Stimulated activated CD8-positive, alpha-beta memory T cell treated with anti-CD3 and anti-CD28 coated beads, Interleukin-2, amount 100 ng/mL, for 1 hour (primary cell): ENCODE measurements around the gene ASXL1.
"Not testable (repeated sequence)": the region's sequence is repeated elsewhere in the genome, so short reads cannot be mapped to it uniquely, and the experiment has no call there.

Experiments used
- DNase-seq, 2 donors: peaks; one replicate each; pipeline ENCODE4 v3.0.0-alpha.2; 2020; ENCODE audit warnings: low read depth in 2 of 2

ASXL1 gene

DNA sequence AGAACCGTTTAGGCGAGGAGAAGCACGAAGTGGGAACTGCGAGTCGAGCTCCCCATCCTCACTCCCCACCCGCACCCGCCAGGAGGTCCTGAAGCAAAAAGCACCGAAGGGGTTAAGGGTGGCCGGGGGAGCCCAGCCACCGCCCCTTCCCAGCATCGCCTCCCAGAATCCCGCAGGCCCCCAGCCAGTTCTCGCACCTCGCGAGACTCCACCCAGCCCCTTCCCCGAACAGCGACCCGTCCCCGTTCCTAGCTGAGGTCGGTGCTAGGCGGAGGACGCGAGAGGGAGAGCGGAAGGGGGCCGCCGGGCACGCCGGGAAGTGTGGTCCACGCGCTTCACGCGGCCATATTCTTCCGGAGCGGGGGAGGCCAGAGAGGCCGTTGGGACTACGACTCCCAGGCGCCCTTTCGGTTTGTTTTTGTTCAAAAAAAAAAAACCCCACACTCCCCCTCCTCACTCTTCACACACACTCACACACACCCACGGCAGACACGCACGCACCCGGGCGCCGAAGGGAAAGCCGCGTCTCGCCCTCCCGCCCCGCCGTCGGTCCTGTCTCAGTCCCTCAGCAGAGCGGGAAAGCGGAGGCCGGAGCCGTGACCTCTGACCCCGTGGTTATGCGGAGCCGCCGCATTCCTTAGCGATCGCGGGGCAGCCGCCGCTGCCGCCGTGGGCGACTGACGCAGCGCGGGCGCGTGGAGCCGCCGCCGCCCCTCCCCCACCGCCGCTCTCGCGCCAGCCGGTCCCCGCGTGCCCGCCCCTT is at the start of gene ASXL1:
Gene ASXL1 (plus strand): TSS at position 463 of the 763 bp plus-strand sequence. CDS start 445 bp downstream, outside the sequence.
- DNase-seq = peak; percentile 84 to 88

DNA sequence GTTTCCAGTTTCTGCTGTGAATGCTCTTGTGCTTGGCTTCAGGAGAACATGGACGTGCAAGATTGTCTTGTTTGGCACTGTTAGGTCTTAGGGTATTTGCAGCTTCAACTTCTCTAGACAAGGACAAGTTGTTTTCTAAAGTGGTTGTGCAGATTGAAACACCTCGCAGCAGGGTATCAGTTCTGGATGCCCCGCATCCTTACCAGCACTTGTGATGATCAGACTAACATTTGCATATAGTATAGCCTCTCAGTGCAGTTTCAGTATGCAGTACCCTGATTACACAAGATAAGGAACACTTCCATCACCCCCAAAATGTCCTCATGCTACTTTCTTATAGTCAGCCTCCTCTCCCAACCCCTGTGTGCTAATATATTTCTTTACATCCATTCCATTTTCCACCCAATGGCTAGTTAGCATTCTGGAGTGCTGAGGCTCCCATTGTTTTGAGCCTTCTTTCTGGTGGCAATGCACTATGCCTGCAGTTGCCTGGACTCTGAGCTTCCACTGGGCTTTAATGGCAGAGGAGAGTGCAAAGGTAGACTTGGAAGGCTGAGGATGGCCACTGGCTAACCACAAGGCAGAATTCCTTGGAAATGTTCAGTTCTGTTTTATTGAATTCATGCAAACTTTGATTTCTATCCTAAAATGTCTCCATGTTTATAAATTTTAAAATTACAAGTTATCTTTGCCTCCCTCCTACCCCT is 45.3 kb upstream of the ASXL1 start:
- DNase-seq = no peak

GRCh38 chr20:32314768-32315167 is 43.4 kb upstream of the ASXL1 start:
- no peak for DNase-seq

GRCh38 chr20:32315399-32315798 is 42.7 kb upstream of the ASXL1 start:
- DNase-seq = no peak

DNA sequence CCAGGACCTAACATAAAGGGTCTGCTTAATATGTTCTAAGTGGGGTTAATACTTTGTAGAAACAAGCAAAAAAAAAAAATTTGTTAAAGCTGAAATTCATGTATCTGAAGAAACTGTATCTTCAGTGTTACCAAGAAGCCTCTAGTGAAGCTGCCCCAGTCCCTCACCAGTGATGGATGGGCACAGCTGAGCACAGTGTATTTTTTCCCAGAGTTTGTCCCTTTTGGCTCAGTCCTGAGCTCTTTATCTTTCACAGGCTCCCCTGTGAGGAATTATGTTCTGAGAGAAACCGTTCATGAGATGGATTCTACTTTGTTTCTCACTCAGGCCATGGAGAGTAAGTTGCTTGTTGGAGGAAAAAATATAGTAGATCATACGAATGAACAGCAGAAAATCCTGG is 42.2 kb upstream of the ASXL1 start:
- DNase-seq = no peak

DNA sequence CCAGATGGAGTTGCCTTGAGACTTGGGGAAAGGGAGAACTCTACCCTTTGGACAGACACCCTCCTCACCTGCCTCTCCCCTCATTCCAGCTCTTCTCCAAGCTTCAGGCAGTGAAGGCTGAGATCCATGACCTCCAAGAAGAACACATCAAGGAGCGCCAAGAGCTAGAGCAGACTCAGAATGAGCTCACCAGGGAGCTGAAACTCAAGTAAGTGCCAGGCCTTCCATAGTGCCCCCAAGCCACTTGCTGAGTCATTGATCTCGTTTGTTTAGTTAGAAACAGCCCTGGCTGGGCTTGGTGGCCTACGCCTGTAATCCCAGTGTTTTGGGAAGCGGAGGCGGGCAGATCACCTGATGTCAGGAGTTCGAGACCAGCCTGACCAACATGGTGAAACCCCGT is 41.5 kb upstream of the ASXL1 start:
- DNase-seq = no peak

GRCh38 chr20:32319100-32319499 is 39.0 kb upstream of the ASXL1 start:
- DNase-seq = no peak

DNA sequence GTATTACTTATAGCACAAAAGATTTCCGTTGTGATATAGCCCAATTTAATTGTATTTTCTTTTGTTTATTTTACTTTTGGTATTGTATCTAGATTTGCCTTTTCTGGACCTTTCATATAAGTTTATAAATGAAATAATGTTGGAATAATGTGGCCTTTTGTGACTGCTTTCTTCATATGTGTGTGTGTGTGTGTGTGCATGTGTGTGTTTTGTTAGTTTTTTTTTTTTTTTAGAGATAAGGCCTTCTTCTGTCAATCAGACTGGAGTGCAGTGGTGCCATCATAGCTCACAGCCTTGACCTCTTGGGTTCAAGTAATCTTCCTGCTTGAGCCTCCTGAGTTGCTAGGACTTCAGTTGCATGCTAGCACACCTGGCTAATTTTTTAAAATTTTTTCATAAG is 37.8 kb upstream of the ASXL1 start:
- DNase-seq = no peak

- DNase-seq = no peak
These were observed 36.7 kb upstream of the ASXL1 start for GRCh38 chr20:32321390-32321789.

DNA sequence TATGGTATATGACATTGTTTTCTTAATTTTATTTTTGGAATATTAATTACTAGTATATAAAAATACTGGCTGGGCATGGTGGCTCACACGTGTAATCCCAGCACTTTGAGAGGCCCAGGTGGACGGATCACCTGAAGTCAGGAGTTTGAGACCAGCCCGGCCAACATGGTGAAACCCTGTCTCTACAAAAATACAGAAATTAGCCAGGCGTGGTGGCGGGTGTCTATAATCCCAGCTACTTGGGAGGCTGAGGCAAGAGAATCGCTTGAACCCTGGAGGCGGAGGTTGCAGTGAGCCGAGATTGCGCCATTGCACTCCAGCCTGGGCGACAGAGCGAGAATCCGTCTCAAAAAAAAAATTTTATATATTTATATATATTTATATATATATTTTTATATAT is 35.9 kb upstream of the ASXL1 start:
- DNase-seq = not testable (repeated sequence)

- not testable (repeated sequence) for DNase-seq
These were observed 34.4 kb upstream of the ASXL1 start for GRCh38 chr20:32323761-32324160.

GRCh38 chr20:32325706-32326503 is 32.2 kb upstream of the ASXL1 start:
- no peak for DNase-seq

DNA sequence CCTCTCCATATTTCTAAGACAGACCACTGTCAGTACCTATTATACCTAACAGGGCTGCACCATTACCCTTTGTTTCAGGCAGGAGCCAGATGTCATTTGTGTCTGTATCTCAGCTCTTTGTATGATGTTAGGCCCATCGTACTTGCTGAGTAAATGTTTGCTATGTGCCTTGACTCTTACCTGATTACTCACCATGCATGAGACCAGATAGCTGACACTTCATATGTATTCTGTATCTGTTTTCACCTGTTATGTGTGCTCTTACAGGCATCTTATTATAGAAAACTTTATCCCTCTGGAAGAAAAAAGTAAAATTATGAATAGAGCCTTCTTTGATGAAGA is 31.7 kb upstream of the ASXL1 start:
- DNase-seq = no peak

- no peak for DNase-seq
These were observed 30.9 kb upstream of the ASXL1 start for GRCh38 chr20:32327087-32327681.

DNA sequence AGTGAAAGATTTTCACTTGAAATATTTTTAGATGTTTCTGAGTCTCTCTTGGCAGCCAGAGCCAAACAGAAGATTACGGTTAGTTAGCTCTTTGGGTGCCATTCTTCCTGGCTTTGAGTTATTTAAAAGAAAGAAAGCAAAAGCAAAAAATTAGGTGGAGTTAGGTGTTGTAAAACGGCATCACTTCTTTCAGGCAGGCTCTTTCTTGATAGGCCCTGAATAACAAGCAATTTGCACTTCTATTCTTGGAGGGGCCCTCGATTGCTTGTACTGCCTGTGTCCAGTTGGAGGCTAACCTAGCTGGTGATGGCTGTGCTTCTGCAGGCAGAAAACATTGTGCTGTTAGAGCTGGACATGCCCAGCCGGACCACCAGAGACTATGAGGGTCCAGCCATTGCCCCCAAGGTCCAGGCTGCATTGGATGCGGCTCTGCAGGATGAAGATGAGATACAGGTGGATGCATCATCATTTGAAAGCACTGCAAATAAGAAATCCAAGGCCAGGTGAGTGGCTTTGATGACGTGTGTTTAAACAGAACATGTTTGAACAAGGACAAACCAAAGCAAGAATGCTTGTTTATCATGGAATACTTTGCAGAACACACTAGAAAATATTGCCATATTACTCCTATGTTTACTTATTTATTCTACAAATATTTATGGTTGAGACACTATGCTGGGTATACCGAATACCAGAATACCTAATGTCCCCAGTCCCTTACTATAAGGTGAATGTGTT is 28.1 kb upstream of the ASXL1 start:
- DNase-seq = no peak

GRCh38 chr20:32330555-32330897 is 27.6 kb upstream of the ASXL1 start:
- DNase-seq = no peak

DNA sequence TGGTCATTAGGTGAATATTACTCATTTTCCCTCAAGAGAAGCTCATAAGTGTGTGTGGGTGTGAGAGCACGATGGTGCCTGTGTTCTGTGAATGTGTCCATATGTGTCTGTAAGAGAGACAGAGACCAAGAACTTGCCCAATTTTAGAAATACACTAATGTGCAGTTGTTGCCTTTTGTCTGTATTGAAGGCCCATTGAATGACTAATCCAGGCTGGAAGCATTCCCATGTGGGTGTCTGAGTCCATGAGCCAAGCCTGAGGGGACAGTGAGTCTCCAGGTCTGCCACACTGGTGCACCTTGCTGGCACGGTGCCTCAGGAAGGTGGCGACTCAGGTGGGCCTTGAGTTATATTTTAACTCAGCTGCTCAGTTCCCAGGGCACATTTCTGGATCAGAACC is 25.5 kb upstream of the ASXL1 start:
- no peak for DNase-seq

- no peak for DNase-seq
These were observed 24.7 kb upstream of the ASXL1 start for GRCh38 chr20:32333181-32333987.

DNA sequence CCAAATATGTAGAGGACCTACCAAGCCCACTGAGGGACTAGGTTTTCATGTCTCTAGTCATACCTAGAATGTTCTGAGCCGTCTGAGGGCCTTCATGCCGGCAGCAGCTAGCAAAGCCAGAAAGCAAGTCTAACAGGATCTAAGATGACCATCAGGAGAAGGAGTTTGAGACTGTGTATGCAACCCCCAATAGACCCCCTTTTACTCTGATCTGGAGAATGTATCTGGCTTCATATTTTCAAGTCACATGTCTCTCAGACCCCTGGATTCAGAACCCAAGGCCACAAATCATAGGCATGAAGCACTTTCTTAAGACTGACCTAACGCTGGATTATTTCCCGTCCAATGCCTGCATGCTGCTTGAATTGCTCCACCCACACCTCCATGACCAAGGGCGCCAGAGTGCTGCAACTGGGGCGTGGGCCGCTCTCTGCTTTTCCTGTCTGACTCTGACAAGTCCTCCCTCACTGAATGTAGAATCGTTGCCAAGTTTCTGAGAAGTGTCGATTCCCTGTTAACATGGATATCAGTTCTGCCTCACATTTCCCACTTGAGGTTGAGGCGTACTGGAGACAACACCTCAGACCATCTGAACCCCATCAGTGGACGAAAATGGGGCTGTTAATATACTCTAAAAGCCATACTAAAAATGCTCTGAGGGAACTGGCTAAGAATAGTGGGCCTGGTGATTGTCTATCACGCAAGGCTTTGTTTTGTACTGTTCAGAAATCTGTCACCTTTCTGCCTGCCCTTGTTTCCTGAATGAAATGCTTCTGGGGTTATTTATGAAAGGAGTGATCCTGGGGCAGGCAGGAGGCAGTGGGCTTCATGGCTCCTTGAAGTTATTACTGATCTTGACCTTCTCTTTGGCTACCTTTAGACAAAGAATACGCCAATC is 23.9 kb upstream of the ASXL1 start:
- peak; percentile 13 to 35 for DNase-seq

GRCh38 chr20:32336918-32337347 is 21.2 kb upstream of the ASXL1 start:
- no peak for DNase-seq
